ENCODE data around the gene TMEM63B. TPM values are rescaled to one million over a fixed set of nuclear protein-coding genes. Genes with fewer than 3 reads are reported as not detected.

The TMEM63B gene
- total and polyA plus RNA-seq, 9 of the 15 experiments (the other 6 are each of a cell fraction or from before 2014, with no cell fraction given), result 0.14 to 39.4 (median 14.4) TPM

DNA sequence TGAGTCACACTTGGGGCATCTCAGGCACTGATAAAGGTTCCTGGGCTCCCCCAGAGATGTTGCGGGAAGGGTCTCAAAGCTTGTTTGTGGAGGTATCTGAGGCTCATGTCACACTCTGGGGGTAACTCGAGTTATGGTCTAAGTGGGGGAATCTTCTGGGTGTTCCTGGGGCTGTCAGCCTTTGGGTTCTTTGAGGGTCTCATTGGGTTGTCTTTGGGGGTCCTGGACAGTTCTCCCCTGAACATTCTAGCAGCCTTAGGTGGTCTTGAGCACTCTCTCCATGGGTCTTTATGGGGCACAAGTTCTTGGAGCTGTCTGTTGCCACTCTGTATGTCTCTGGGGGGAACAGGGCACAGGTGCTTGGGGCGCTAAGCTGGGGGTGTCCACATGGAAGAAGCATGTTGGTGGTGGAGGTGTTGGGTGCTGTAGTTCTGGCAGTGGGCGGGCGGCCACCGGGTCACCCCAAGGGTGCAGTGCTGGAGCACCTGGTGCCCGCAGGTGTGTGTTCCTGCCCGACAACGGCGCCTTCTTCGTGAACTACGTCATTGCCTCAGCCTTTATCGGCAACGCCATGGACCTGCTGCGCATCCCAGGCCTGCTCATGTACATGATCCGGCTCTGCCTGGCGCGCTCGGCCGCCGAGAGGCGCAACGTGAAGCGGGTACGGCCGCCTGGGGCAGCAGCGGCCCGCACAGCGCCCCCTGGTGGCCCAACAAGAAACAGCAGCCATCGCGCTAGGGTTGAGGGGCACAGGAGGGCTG lies 24.2 kb downstream of the TMEM63B start:
- Histone ChIP-seq H3K27me3 (ENCODE audit: control insufficient read depth in 2 of 2, insufficient read depth in 2 of 2, low read length in 2 of 2) (no peaks in the 10 kb centered on the region), H2AFZ (ENCODE audit: low read depth, low read length) (peak overlapping the region; percentile 15; the same call in 1 of the 2 replicates), H3K9me3 (replicated peaks; ENCODE audit: control insufficient read depth, insufficient read depth, low read depth, low read length) (no peaks in the 10 kb centered on the region), H3K79me2 (ENCODE audit: control insufficient read depth, insufficient read depth, low read length) (no peaks in the 10 kb centered on the region), H3K9ac (ENCODE audit: insufficient read depth in 1 of 2, low read depth in 2 of 2, low read length in 2 of 2) (peak overlapping the region in 1 of 2 experiments; percentile 77; a peak in 2 of 4 replicates), H3K36me3 (ENCODE audit: control insufficient read depth, insufficient read depth, low read length) (peaks cover 66% of the 10 kb centered on the region), H3K4me2 (ENCODE audit: insufficient read depth, low read length) (peak overlapping the region; percentile 35; the same call in 1 of the 2 replicates), H3K9me1 (ENCODE audit: control insufficient read depth, insufficient read depth, low read length) (no peaks in the 10 kb centered on the region), H3K4me3 (no peak overlapping the region), H3K4me1 (replicated peaks in 1 of 2; ENCODE audit: control insufficient read depth in 2 of 2, insufficient read depth in 2 of 2, low read length in 2 of 2) (peaks cover 0 to 21% of the 10 kb centered on the region in 2 experiments; a peak in 3 of 5 replicates), H4K20me1 (replicated peaks; ENCODE audit: control insufficient read depth, insufficient read depth, low read length) (peaks cover 3% of the 10 kb centered on the region; the same call in 1 of the 2 replicates), H3K27ac (ENCODE audit: extremely low read depth, low read depth, low read length) (no peak overlapping the region)
- no TSS peak for BruUV-seq (replicated peaks)
- 20% methylated on average over 31 of the region's 31 CpGs for WGBS (ENCODE audit: insufficient coverage, low coverage, missing lambda C conversion rate)
- peak; percentile 97 for FAIRE-seq
- in situ Hi-C loops (cut with MboI) (loop anchor here (5.0 kb wide), 1 partner anchor 49 kb away; no protein-coding TSS in a partner anchor), intact Hi-C loops (cut with micrococcal nuclease) (loop anchor here (1.0 to 5.0 kb wide), 2 partner anchors 34 to 55 kb away; no protein-coding TSS in a partner anchor)
- POLR2A ChIA-PET, result interaction anchor here (0.6 to 2.3 kb wide), 4 partner anchors 9 to 96 kb away, joined by 4 to 10 read pairs (median 4); partner anchors contain the start of gene HSP90AB1
- CTCF ChIA-PET (ENCODE audit: low intra/inter-chr PET ratio), result interaction anchor here (0.6 to 2.2 kb wide), 8 partner anchors 52 to 761 kb away, joined by 3 to 15 read pairs (median 6); partner anchors contain the start of gene VEGFA
- ATAC-seq, result peak; percentile 96
- peak; percentile 88 to 95 (median 90) for DNase-seq (ENCODE audit: extremely low read depth in 1 of 4, low spot score in 3 of 4)
- TF ChIP-seq, protein P1, sequence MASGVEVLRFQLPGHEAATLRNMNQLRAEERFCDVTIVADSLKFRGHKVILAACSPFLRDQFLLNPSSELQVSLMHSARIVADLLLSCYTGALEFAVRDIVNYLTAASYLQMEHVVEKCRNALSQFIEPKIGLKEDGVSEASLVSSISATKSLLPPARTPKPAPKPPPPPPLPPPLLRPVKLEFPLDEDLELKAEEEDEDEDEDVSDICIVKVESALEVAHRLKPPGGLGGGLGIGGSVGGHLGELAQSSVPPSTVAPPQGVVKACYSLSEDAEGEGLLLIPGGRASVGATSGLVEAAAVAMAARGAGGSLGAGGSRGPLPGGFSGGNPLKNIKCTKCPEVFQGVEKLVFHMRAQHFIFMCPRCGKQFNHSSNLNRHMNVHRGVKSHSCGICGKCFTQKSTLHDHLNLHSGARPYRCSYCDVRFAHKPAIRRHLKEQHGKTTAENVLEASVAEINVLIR (CRISPR knock-in tag; IDR thresholded peaks at IDR 0.05), result no peak
- TF ChIP-seq XRCC4 (IDR thresholded peaks at IDR 0.05; ENCODE audit: extremely low read depth, insufficient read depth, insufficient read length), result no peak
- peak; percentile 83 for TF ChIP-seq HNRNPLL (IDR thresholded peaks at IDR 0.05; ENCODE audit: low read depth, low read length, poor library complexity, severe bottlenecking)
- no peak for TF ChIP-seq MED1 (CRISPR knock-in tag; IDR thresholded peaks at IDR 0.05; ENCODE audit: borderline replicate concordance)
- no peak for TF ChIP-seq ETV1 (tag; conservative IDR thresholded peaks at IDR 0.05; ENCODE audit: low read depth)
- no peak for TF ChIP-seq POLR2AphosphoS2 (IDR thresholded peaks at IDR 0.05; ENCODE audit: low read length)
- no peak for TF ChIP-seq ARNT (IDR thresholded peaks at IDR 0.05)
- no peak for TF ChIP-seq SOX6 (IDR thresholded peaks at IDR 0.05)
- TF ChIP-seq NR4A1 (CRISPR knock-in tag; IDR thresholded peaks at IDR 0.05), result no peak
- no peak for TF ChIP-seq NR4A1 (tag; IDR thresholded peaks at IDR 0.05)
- TF ChIP-seq TCF7 (IDR thresholded peaks at IDR 0.05; ENCODE audit: borderline replicate concordance), result no peak
- no peak for TF ChIP-seq RBM25 (IDR thresholded peaks at IDR 0.05; ENCODE audit: low read depth, low read length, severe bottlenecking)
- TF ChIP-seq ZNF41 (CRISPR knock-in tag; conservative IDR thresholded peaks at IDR 0.05), result no peak
- TF ChIP-seq HDAC6 (IDR thresholded peaks at IDR 0.05; ENCODE audit: low read depth, low read length), result no peak
- TF ChIP-seq CBFB (CRISPR knock-in tag; IDR thresholded peaks at IDR 0.05), result no peak
- TF ChIP-seq MCM3 (IDR thresholded peaks at IDR 0.05), result no peak
- TF ChIP-seq POLR3G (IDR thresholded peaks at IDR 0.05; ENCODE audit: extremely low read depth, insufficient read length, insufficient replicate concordance), result no peak
- no peak for TF ChIP-seq RFX1 (IDR thresholded peaks at IDR 0.05)
- no peak for TF ChIP-seq SAFB (IDR thresholded peaks at IDR 0.05; ENCODE audit: borderline replicate concordance, low read depth, low read length)
- TF ChIP-seq ATF7 (IDR thresholded peaks at IDR 0.05), result peak; percentile 87
